AG09319 (cell line): ENCODE measurements around the gene KCND3.

ENCODE experiments used
- DNase-seq: peaks from one replicate; pipeline ENCODE4 v3.0.0-alpha.2; 2010; ENCODE audit warnings: low read depth; ENCODE audit errors: extremely low read depth
- CTCF ChIP-seq: IDR thresholded peaks from 2 replicates; pipeline ENCODE4 v1.5.1; 2011; ENCODE audit warnings: low read depth, mild to moderate bottlenecking, inconsistent platforms, low read length, moderate library complexity

Gene KCND3

GRCh38 chr1:111989531-111990025 is at the start of gene KCND3:
TSS of gene KCND3 (minus strand) at chr1:111989668.
- TF ChIP-seq CTCF, result no peak
- DNase-seq, result no peak

- no peak for TF ChIP-seq CTCF
Observed at GRCh38 chr1:112034277-112034676, 44.8 kb upstream of the KCND3 start.

GRCh38 chr1:112033439-112034120 is 44.1 kb upstream of the KCND3 start:
- no peak for TF ChIP-seq CTCF
- no peak for DNase-seq

More at GRCh38 chr1:112034277-112034676, 44.8 kb upstream of the KCND3 start:
- no peak for DNase-seq

GRCh38 chr1:112030157-112030556 is 40.7 kb upstream of the KCND3 start:
- no peak for DNase-seq
- TF ChIP-seq CTCF, result no peak

GRCh38 chr1:112027696-112028095 is 38.2 kb upstream of the KCND3 start:
- no peak for TF ChIP-seq CTCF
- no peak for DNase-seq

GRCh38 chr1:112026501-112026900 is 37.0 kb upstream of the KCND3 start:
- no peak for TF ChIP-seq CTCF
- no peak for DNase-seq

GRCh38 chr1:112026016-112026415 is 36.5 kb upstream of the KCND3 start:
- no peak for TF ChIP-seq CTCF
- DNase-seq, result no peak
